Pancreas (tissue), 10 donors: ENCODE results near the gene PITPNM3. TPM values are rescaled to one million over a fixed set of nuclear protein-coding genes. Genes with fewer than 3 reads are reported as not detected.

ENCODE experiments used
- ATAC-seq, 4 donors: fragments of 200-7000 bp; cut with Tn5 transposase; one replicate each; pipeline versions ENCODE4 v1.8.0 to v1.9.1; 2020; ENCODE audit warnings: mild to moderate bottlenecking in 4 of 4, moderate library complexity in 4 of 4
- DNase-seq, 6 donors: peaks; one replicate each; pipeline ENCODE4 v3.0.0-alpha.2; 2020
- FAIRE-seq: peaks from 2 replicates; lab custom pipeline; 2012; peaks lifted over from hg19 to GRCh38; lab: Jason Lieb, UNC
- H3K27ac ChIP-seq, 4 donors: fragments of 200-600 bp; sonication (generic); 1 replicate in 3 of 4; 2 replicates in 1 of 4; pipeline versions ENCODE4 v1.5.0 to v1.8.0; 2020
- H3K27me3 ChIP-seq, 4 donors: fragments of 200-600 bp; one replicate each; pipeline ENCODE4 v1.8.0; 2021
- H3K36me3 ChIP-seq, 3 donors: fragments of 200-600 bp; sonication (generic) in 1 of 3; one replicate each; pipeline versions ENCODE4 v1.5.0 to v1.8.0; 2020 to 2021
- H3K4me1 ChIP-seq, 3 donors: fragments of 200-600 bp; one replicate each; pipeline ENCODE4 v1.8.0; 2021
- H3K4me3 ChIP-seq, 4 donors: fragments of 200-600 bp; sonication (generic) in 2 of 4; one replicate each; pipeline versions ENCODE4 v1.5.0 to v1.8.0; 2020 to 2021
- H3K9me3 ChIP-seq, 4 donors: fragments of 200-600 bp; one replicate each; pipeline ENCODE4 v1.8.0; 2021
- CTCF ChIP-seq, 4 donors: fragments of 200-600 bp; sonication (generic) in 3 of 4; IDR thresholded peaks; one replicate each; pipeline versions ENCODE4 v1.5.0 to v1.8.0; 2021; ENCODE audit warnings: antibody characterized with exemption in 4 of 4
- WGBS, 2 donors: extraction: QIAGEN DNeasy Blood & Tissue Kit; methylation state at CpG; one replicate each; pipeline ENCODE4 v1.1.7; 2013; 5-methylcytosine and 5-hydroxymethylcytosine counted together
- intact Hi-C, 3 donors: fragments of 100-400 bp; cut with DNase I; formaldehyde crosslinking; loops; one replicate each; pipeline versions ENCODE4 v1.11.1 to v1.14.2; 2022
- polyA plus RNA-seq, 2 donors: library from polyadenylated mRNA; stranded (reverse); fragments of 200-250 nt; gene quantifications; one replicate each; pipeline ENCODE4 v1.2.3, GENCODE V29; 2013
- total RNA-seq, 6 donors: library from RNA; stranded (reverse); fragmentation: NEBNext Ultra II Directional in 4 of 6; extraction: Animal tissue kit (Norgen Biotek cat#: 25700) in 4 of 6; gene quantifications; one replicate each; pipeline versions ENCODE4 v1.2.1 to v1.2.4, GENCODE V29; 2021 to 2023
- donor health status: healthy with polysubstance abuse.
- donor health status: DM: no; HTN: no; CAD: no; lungs with moderate emphysema.
- donor health status: DM: no; HTN: no; CAD: no.
- donor health status: control.
- donor health status: control.
- donor health status: Bipolar disorder and iron deficiency.
- donor health status: DM: yes; HTN: yes; CAD: no.
- donor health status: DM: no; HTN: no; CAD: no.
- donor health status: DM: no; HTN: no; CAD: no.
- donor health status: DM: yes; HTN: yes; CAD: no.

The PITPNM3 gene
- total and polyA plus RNA-seq, 8 donors: 0.67 to 5.1 (median 2.5) TPM

DNA sequence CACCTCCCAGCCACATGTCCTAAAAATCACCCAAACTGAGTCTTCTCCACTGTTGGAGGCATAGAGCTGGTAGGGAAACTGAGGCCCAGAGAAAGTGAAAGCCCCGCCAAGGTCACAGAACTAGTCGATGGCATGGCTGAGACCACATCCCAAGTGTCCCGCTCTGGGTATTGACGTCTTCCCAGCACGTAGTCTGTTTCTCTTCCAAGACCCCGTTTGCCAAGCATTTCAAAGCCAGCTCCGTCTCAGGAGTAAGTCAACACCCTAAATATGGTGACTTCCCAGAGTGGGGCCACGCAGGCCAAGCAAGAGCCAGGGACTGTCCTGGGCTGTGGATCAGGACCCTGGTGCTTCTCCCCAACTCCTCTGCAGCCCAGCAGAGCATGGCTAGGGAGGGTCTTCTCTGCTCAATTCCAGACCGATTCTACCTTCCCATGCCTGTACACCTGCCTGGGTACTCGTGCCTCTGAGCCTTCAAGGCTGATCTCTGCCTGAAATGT, 19.7 kb downstream of the PITPNM3 start:
- Histone ChIP-seq H3K27me3 (no peaks in the 10 kb centered on the region), H3K9me3 (no peaks in the 10 kb centered on the region), H3K4me3 (no peak overlapping the region), H3K4me1 (no peaks in the 10 kb centered on the region), H3K27ac (no peak overlapping the region), H3K36me3 (no peaks in the 10 kb centered on the region)
- DNase-seq (peak in 1 of 6 donors; percentile 28), ATAC-seq (no peak), FAIRE-seq (no peak)
- WGBS, 2 donors: 82 to 88% methylated on average over 10 of the region's 10 CpGs
- no peak for TF ChIP-seq CTCF (IDR thresholded peaks at IDR 0.05)
- intact Hi-C loops: no loop called here

DNA sequence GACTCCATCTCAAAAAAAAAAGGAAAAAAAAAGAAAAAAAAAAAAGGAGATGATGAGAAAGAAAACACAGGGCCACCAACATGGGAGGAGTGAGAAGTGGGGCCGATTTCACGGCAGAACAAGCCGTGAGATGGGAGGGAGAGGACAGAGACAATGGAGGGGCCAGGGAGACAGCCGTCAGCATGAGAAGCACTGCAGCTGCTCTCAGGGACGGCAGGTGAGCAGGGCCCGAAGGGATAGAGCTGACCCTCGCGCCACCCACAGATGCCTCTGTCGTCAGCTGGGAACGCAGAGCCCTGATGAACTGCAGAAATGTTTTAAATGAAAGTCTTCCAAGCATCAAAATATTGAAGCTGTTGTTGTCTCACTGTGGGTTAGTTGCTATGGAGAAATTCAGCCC, 20.3 kb downstream of the PITPNM3 start:
- no peaks in the 10 kb centered on the region for H3K27me3 ChIP-seq
- H3K9me3 ChIP-seq: no peaks in the 10 kb centered on the region
- no peak for FAIRE-seq
- no peak for ATAC-seq
- TF ChIP-seq CTCF (IDR thresholded peaks at IDR 0.05): no peak
- no peaks in the 10 kb centered on the region for H3K4me1 ChIP-seq
- no peak overlapping the region for H3K4me3 ChIP-seq
- no peak overlapping the region for H3K27ac ChIP-seq
- peak in 1 of 6 donors; percentile 24 for DNase-seq
- WGBS, 2 donors: 60 to 70% methylated on average over 10 of the region's 10 CpGs
- H3K36me3 ChIP-seq: no peaks in the 10 kb centered on the region
- intact Hi-C loops: no loop called here

DNA sequence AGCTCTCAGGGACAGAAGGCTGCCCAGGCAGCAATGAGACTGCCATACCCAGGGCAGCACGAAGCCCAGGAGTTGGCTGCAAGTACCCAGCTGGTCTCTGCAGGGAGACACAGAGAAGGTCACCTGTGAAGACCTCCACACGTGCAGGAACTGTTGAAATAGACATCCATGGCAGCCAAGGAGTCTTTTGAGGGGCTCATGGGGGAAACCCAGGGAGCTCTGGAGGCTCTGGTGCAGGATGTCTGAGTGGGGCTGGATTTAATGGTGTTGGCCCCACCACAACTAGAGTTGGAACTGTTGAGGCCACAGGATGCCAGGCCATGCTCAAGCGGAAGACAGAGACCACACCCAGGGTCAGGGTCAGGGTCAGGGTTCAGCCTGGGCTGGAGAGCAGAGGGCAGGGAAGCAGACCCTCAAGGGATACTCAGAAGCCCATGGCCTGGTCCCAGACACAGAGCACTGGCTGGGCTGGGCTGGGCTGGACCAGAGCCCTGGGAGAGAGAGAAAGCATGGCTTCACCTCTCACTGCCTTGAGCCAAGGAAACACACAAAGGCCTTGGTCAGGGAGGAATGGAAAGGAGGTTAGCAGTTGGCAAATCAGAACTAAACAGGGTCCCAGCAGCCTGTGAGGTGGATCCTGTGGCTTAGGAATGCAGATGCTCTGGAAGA, 21.4 kb downstream of the PITPNM3 start:
- no peaks in the 10 kb centered on the region for H3K4me1 ChIP-seq
- ATAC-seq (no peak), DNase-seq (peak in 1 of 6 donors; percentile 16), FAIRE-seq (no peak)
- 70 to 81% methylated on average over 3 of the region's 3 CpGs for WGBS, 2 donors
- H3K4me3 ChIP-seq: no peak overlapping the region
- no peaks in the 10 kb centered on the region for H3K36me3 ChIP-seq
- H3K27me3 ChIP-seq: no peaks in the 10 kb centered on the region
- H3K9me3 ChIP-seq: no peaks in the 10 kb centered on the region
- intact Hi-C loops: no loop called here
- H3K27ac ChIP-seq: no peak overlapping the region
- TF ChIP-seq CTCF (IDR thresholded peaks at IDR 0.05): no peak

- no peak for ATAC-seq
- intact Hi-C loops: no loop called here
Measured at GRCh38 chr17:6532441-6532885, 23.9 kb downstream of the PITPNM3 start.

More at GRCh38 chr17:6532441-6532885, 23.9 kb downstream of the PITPNM3 start:
- 68 to 87% methylated on average over 5 of the region's 5 CpGs for WGBS, 2 donors
- H3K27ac ChIP-seq: no peak overlapping the region
- H3K4me1 ChIP-seq: no peaks in the 10 kb centered on the region
- H3K27me3 ChIP-seq: no peaks in the 10 kb centered on the region
- TF ChIP-seq CTCF (IDR thresholded peaks at IDR 0.05): no peak
- peak in 1 of 6 donors; percentile 8 for DNase-seq
- no peaks in the 10 kb centered on the region for H3K9me3 ChIP-seq
- no peak for FAIRE-seq
- no peak overlapping the region for H3K4me3 ChIP-seq
- H3K36me3 ChIP-seq: no peaks in the 10 kb centered on the region
